Nephron (organoid): ENCODE results near the gene ALOXE3.

Experiments
- H3K27ac Mint-ChIP-seq, 3 experiments: 2 replicates each; pipeline ENCODE4 v1.8.0; 2020; ENCODE audit warnings: mixed read lengths in 3 of 3, mild to moderate bottlenecking in 2 of 3, moderate library complexity in 1 of 3
- H3K27me3 Mint-ChIP-seq: 2 replicates; pipeline ENCODE4 v1.8.0; 2021; ENCODE audit warnings: low read depth, mild to moderate bottlenecking, moderate library complexity, mixed read lengths
- H3K36me3 Mint-ChIP-seq: 2 replicates; pipeline ENCODE4 v1.8.0; 2020; ENCODE audit warnings: low read depth, mixed read lengths
- H3K4me1 Mint-ChIP-seq: 2 replicates; pipeline ENCODE4 v1.8.0; 2020; ENCODE audit warnings: mixed read lengths
- H3K4me3 Mint-ChIP-seq, 3 experiments: 2 replicates each; pipeline ENCODE4 v1.8.0; 2020; ENCODE audit warnings: mild to moderate bottlenecking in 3 of 3, mixed read lengths in 3 of 3, moderate library complexity in 2 of 3
- H3K9me3 Mint-ChIP-seq: 2 replicates; pipeline ENCODE4 v1.8.0; 2020; ENCODE audit warnings: mixed read lengths
- TF ChIP-seq, protein P1 (sequence below), 3 experiments: fragments of 200-600 bp; sonication (generic); IDR thresholded peaks; one replicate each; pipeline ENCODE4 v1.5.0; 2021; ENCODE audit warnings: antibody characterized with exemption in 3 of 3; ENCODE audit not compliant: unreplicated experiment in 3 of 3

ALOXE3 gene

DNA sequence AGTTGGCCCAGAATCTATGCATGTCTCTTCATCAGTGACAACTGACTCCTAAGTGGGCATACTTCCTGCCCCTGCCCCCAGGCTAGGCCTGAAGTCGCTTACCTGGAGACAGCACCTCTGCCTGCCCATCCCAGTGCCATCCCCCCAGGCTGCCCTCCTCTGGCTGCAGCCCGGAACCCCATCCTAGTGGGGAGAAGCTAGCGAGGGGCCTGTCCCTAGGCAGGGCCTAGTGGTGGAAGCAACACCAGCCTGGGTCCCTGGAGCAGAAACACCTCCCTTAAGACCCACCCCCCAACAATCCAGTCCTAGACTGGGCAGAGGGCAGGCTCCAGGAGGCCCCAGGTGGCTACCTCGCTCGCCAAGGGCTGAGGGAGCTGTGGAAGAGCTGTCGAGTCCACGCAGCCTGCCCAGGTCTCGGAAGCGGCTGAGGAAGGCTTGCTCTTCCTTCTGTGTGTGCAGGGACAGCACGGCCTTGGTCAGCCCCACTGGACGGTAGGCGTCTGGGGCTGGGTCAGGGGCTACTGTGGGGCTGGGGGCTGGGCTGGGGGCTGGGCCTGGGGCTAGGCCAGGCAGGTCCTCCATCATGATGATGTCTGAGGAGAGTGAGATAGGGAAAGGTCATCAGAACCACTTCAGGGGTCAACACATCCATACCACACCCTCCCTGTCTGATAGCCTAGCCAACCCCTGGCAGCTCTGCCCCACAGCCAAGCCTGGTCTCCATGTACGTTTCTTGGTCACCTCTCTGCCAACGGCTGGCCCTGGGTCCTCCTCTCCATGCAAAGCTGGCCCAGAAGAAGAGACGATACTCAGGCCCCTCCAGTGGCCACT lies 26.3 kb upstream of the ALOXE3 start:
- no peak overlapping the region for H3K27ac Mint-ChIP-seq
- TF ChIP-seq, protein P1, sequence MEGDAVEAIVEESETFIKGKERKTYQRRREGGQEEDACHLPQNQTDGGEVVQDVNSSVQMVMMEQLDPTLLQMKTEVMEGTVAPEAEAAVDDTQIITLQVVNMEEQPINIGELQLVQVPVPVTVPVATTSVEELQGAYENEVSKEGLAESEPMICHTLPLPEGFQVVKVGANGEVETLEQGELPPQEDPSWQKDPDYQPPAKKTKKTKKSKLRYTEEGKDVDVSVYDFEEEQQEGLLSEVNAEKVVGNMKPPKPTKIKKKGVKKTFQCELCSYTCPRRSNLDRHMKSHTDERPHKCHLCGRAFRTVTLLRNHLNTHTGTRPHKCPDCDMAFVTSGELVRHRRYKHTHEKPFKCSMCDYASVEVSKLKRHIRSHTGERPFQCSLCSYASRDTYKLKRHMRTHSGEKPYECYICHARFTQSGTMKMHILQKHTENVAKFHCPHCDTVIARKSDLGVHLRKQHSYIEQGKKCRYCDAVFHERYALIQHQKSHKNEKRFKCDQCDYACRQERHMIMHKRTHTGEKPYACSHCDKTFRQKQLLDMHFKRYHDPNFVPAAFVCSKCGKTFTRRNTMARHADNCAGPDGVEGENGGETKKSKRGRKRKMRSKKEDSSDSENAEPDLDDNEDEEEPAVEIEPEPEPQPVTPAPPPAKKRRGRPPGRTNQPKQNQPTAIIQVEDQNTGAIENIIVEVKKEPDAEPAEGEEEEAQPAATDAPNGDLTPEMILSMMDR (IDR thresholded peaks at IDR 0.05; ENCODE audit: unreplicated experiment in 3 of 3), result no peak
- no peaks in the 10 kb centered on the region for H3K9me3 Mint-ChIP-seq
- no peaks in the 10 kb centered on the region for H3K27me3 Mint-ChIP-seq
- no peaks in the 10 kb centered on the region for H3K4me1 Mint-ChIP-seq
- no peak overlapping the region for H3K4me3 Mint-ChIP-seq
- peaks cover 51% of the 10 kb centered on the region for H3K36me3 Mint-ChIP-seq

DNA sequence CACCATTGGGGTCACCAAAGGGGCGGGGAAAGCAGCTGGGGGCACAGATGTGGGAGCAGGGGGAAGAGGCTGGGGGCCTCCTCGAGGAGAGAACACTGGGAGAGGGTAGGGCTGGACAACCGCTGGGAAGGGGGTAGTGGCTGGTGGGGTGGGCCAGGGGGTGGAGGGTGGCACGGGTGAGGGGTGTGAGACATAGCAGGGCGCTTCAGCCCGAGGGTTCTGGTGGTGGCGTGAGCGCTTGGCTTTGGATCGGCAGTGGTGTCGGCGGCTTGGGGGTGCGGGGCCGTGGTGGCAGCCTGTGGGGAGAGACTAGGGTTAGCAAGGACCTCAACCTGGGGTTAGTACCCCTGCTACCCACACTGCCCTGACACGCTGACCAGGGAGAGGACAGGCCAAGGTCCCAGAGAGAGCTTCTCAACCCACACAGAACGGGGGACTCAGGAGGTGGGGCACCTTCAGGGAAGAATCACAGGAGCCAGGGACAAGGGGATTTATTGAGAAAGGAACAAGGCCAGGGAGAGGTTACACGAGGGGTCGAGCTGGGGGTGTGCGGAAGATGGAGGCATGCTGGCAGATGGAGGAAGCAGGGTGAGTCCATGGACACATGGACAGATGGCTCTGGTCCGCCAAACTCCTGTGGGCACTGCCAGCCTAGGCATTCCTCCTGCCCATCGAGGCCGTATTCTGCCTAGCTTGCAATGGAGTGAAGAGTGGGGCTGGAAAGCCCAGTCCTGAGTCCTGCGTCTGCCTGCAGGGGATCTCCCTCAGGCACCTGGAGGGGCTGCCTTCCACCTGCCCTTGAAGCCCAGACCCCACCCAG lies 25.5 kb upstream of the ALOXE3 start:
- Mint-ChIP-seq H3K27ac (no peak overlapping the region), H3K36me3 (peaks cover 47% of the 10 kb centered on the region), H3K27me3 (no peaks in the 10 kb centered on the region), H3K4me3 (no peak overlapping the region), H3K9me3 (no peaks in the 10 kb centered on the region), H3K4me1 (no peaks in the 10 kb centered on the region)
- TF ChIP-seq, protein P1 (IDR thresholded peaks at IDR 0.05; ENCODE audit: unreplicated experiment in 3 of 3), result no peak

DNA sequence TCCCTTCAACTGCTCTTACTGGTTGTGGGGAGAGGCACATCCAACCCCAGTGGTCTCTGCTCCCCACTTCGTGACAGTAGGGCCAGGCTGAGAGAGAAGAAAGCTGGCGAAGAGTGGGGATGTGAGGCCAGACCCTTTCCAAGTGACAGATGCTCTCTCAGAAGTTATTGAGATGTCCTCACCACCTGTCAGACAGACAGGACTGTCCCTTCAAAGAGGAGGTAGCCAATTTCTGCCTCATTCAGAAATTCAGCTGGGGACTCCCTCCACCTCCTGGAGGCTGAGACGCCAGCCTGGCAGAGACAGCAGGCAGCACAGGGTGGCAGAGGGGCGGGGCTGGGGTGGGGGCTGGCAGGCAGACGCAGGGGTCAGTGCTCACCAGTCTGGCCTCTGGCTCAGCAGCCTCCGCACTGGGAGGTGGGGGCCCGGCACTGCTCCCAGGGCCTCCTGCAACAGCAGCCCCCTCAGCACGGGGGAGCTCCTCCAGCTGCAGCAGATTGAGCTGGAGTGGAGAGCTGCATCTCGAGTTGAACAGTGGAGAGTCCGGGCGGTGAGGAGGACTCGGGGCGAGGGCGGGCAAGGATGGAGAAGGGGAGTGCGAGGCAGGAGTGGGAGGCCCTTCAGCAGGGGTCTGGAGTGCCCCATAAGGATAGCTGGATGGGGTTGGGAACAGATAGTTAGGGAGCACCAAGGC lies 24.7 kb upstream of the ALOXE3 start:
- Mint-ChIP-seq H3K27ac (no peak overlapping the region), H3K27me3 (no peaks in the 10 kb centered on the region), H3K4me3 (no peak overlapping the region), H3K4me1 (no peaks in the 10 kb centered on the region), H3K36me3 (peaks cover 42% of the 10 kb centered on the region), H3K9me3 (no peaks in the 10 kb centered on the region)
- TF ChIP-seq, protein P1 (IDR thresholded peaks at IDR 0.05; ENCODE audit: unreplicated experiment in 3 of 3), result no peak

DNA sequence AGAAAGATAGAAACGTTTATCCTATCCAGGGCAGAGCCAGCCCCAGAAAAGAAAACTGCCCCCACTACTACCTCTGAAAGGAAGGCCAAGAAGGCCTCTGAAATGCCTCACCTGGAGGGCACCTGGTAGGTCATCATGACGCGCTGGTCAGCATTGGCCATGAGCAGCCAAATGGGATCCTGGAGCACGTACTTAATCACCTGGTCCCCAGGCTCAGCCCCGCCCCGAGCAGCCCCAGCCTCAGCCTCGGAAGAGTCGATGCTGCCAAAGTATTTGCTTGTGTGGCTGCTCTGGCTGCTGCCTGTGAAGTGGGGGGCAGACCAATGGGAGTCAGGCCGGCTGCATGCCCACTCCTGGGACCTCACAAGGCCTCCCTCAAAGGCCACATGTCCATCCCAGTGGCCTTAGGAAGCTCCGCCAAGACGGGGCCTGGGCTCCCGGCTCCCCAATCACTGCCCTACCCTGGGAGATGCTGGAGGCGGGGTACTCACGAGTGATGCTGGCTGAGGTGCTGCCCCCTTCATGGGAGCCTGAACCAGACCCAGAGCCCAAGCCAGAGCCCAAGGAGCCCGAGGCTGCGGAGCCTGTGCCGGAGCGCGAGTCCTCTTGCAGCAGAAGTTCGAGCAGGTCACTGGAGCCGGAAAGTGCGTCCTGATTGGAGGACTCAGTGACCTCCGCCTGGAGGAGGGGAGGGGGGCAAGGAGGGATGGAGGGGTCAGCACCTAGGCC lies 24.0 kb upstream of the ALOXE3 start:
- TF ChIP-seq, protein P1 (IDR thresholded peaks at IDR 0.05; ENCODE audit: unreplicated experiment in 3 of 3), result no peak
- H3K4me3 Mint-ChIP-seq, result no peak overlapping the region
- peaks cover 37% of the 10 kb centered on the region for H3K36me3 Mint-ChIP-seq
- H3K9me3 Mint-ChIP-seq, result no peaks in the 10 kb centered on the region
- H3K27me3 Mint-ChIP-seq, result no peaks in the 10 kb centered on the region
- H3K4me1 Mint-ChIP-seq, result no peaks in the 10 kb centered on the region
- no peak overlapping the region for H3K27ac Mint-ChIP-seq

DNA sequence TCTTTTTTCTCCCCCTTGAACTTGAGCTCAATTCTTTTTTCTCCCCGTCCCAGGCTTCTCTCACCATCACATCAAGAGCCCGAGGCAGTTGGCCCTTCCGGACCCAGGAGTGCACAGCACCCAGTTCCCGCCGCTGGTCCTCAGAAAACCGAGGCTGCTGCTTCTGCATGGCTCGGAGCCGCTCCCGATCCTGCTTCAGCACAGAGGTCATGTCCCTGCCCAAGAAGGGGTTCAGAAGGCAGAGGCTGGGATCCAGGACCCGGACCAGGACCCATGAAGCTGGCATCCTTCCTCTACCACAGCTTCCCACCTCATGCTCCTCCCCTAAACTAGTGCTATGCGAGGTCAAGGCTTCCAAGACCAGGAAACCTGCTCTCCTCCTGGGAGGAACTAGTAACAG lies 23.4 kb upstream of the ALOXE3 start:
- H3K9me3 Mint-ChIP-seq, result no peaks in the 10 kb centered on the region
- peaks cover 33% of the 10 kb centered on the region for H3K36me3 Mint-ChIP-seq
- H3K4me3 Mint-ChIP-seq, result no peak overlapping the region
- TF ChIP-seq, protein P1 (IDR thresholded peaks at IDR 0.05; ENCODE audit: unreplicated experiment in 3 of 3), result no peak
- H3K4me1 Mint-ChIP-seq, result no peaks in the 10 kb centered on the region
- H3K27ac Mint-ChIP-seq, result peak overlapping the region in 1 of 3 experiments; percentile 40
- peaks cover 1% of the 10 kb centered on the region for H3K27me3 Mint-ChIP-seq
